NB4 (cell line): ENCODE data around the gene PPIB.

Experiments
- DNase-seq: peaks from one replicate; pipeline ENCODE4 v3.0.0; 2010; ENCODE audit warnings: low read depth
- H3K4me3 ChIP-seq: one replicate; pipeline ENCODE4 v1.5.1; 2011; ENCODE audit warnings: mild to moderate bottlenecking, low read depth, low read length, moderate library complexity
- MAX ChIP-seq: IDR thresholded peaks from 2 replicates; pipeline ENCODE4 v1.6.1; 2011; ENCODE audit warnings: low read depth, low read length
- MYC ChIP-seq: IDR thresholded peaks from 2 replicates; pipeline ENCODE4 v1.6.1; 2011; ENCODE audit warnings: low read depth, low read length
- POLR2A ChIP-seq: IDR thresholded peaks from 2 replicates; pipeline ENCODE4 v1.6.1; 2011; ENCODE audit warnings: mild to moderate bottlenecking; ENCODE audit not compliant: insufficient read length; ENCODE audit errors: extremely low read depth
- TF ChIP-seq, protein P1 (sequence below): IDR thresholded peaks from one replicate; pipeline ENCODE4 v1.5.1; 2012; ENCODE audit warnings: low read depth, low read length

PPIB gene

DNA sequence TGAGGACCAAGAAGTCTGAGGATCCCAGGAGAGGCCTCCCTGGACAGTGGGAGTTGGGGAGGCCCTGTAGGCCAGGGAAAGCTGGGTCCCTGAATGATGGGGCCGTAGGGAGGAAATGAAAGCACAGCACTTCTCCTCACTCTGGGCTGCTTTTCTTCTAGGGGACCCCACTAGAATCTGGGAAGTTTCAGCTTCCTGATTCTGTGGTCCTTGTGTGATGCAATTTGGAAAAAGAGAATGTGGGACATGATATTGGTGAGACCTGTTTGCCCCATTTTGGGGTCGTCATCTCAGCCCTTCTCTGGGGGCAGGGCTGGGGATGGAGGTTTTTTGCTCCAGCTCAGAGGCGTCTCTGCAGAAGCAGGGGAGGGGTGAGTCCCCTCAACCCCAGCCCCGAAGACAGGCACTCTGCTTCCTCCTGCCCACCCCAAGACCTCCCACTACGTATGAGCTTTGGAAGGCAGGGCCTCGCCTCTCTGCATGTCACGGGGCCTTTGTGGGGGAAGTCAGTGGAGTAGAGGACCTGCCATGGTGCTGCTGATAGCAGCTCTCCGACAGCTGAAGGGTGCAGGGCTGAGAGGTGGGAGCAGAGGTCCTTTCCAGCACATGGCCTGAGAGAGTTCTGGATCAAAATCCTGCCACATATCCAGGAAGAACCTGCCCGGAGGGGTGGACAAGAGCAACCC is 12.8 kb downstream of the PPIB start:
- no peak for DNase-seq
- H3K4me3 ChIP-seq, result no peak overlapping the region
- TF ChIP-seq, protein P1, sequence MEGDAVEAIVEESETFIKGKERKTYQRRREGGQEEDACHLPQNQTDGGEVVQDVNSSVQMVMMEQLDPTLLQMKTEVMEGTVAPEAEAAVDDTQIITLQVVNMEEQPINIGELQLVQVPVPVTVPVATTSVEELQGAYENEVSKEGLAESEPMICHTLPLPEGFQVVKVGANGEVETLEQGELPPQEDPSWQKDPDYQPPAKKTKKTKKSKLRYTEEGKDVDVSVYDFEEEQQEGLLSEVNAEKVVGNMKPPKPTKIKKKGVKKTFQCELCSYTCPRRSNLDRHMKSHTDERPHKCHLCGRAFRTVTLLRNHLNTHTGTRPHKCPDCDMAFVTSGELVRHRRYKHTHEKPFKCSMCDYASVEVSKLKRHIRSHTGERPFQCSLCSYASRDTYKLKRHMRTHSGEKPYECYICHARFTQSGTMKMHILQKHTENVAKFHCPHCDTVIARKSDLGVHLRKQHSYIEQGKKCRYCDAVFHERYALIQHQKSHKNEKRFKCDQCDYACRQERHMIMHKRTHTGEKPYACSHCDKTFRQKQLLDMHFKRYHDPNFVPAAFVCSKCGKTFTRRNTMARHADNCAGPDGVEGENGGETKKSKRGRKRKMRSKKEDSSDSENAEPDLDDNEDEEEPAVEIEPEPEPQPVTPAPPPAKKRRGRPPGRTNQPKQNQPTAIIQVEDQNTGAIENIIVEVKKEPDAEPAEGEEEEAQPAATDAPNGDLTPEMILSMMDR, result no peak
- TF ChIP-seq MAX, result no peak
- TF ChIP-seq POLR2A, result no peak
- no peak for TF ChIP-seq MYC

DNA sequence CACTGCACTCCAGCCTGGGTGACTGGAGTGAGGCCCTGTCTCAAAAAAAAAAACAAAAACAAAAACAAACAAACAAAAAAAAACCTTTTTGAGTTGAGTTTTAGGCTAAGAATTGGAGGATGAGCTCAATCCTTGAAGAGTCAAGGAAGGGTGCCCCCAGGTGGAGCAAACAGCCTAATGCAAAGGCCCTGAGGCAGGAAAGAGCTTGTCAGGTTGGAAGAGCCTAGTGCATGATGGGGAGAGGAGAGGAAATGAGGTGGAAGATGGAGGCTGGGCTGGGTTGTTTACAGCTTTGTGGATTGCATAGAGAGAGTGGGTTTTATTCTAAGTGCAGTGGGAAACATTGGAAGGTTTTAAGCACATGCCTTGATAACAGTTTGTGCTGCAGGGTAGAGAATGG is 13.4 kb downstream of the PPIB start:
- peak; percentile 60 for DNase-seq
- TF ChIP-seq, protein P1, result peak; percentile 47
- no peak for TF ChIP-seq MAX
- TF ChIP-seq POLR2A, result no peak
- no peak for TF ChIP-seq MYC
- H3K4me3 ChIP-seq, result no peak overlapping the region

DNA sequence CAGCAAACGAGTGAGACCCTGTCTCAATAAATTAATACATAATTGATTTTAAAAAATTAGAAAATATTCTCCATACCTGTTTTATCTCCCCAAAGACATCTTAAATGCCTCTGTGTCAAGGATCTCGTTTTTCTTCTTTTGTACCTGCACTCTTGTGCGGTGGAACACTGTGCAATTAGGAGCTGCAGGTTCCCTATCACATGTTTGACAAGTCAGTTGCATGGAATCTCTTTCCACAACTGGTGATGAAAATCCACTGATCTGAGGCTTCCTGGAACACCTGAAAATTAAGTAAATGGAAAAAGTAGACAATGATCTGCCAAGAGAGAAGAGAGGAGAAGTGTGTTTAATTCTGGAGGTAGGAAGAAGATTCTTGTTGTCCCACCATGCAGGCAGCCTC is 14.2 kb downstream of the PPIB start:
- no peak overlapping the region for H3K4me3 ChIP-seq
- no peak for DNase-seq
- no peak for TF ChIP-seq MAX
- TF ChIP-seq, protein P1, result no peak
- TF ChIP-seq MYC, result no peak
- TF ChIP-seq POLR2A, result no peak

GRCh38 chr15:64148168-64148567 is 14.7 kb downstream of the PPIB start:
- no peak overlapping the region for H3K4me3 ChIP-seq
- no peak for DNase-seq
- TF ChIP-seq, protein P1, result no peak
- TF ChIP-seq MAX (no peak), POLR2A (no peak), MYC (no peak)

DNA sequence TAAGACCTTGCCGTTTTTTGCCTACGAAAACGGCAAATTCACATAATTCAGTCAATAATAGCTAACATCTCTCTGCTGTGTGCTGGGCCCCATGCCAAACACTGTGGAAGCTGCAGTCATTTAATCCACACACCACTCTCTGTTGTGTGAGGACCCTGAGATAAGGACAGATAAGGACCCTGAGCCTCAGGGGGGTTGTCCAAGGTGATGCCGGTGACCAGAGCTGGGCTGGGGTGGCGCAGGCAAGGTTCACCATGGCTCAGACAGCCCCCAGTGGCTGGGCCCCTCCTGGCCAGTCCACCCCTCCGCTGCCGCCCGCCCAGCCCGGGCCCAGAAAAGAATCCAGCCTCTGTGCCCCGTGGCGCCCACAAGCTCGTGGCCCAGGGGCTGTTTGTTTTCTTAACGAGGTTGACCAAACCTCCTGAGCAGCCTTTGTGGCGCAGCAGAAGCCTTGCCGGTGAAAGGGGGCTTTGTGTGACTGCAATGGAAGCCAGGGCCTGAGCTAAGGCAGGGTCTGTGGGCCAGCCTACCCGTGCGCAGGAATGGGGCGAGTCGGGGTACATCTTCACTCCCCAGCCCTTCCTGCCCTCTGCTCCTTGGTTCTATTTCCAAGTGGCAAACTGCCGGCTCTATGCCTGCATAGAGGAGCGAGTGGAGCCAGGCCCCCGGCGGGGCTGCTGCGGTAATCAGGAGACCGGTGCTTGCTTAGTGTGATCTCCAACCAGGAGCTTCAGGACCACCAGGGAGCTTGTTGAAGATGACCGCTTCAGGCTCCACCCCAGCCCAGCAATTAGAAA is 15.7 kb downstream of the PPIB start:
- H3K4me3 ChIP-seq, result no peak overlapping the region
- TF ChIP-seq MAX (no peak), MYC (no peak), POLR2A (no peak)
- TF ChIP-seq, protein P1, result no peak
- DNase-seq, result no peak
